Hematopoietic multipotent progenitor cell treated with erythropoietin and hydrocortisone succinate and interleukin-3 and kit ligand, for 15 days (in vitro differentiated cells): ENCODE data around the gene GMEB1.
A peak's percentile ranks its signal among the peaks of the same experiment; 100 is the strongest.

Experiments used
- DNase-seq: peaks from one replicate; pipeline ENCODE4 v3.0.0-alpha.2; 2015; ENCODE audit warnings: low spot score

GMEB1 gene

GRCh38 chr1:28751315-28752060 lies 82.9 kb downstream of the GMEB1 start:
- DNase-seq, result peak; percentile 34

DNA sequence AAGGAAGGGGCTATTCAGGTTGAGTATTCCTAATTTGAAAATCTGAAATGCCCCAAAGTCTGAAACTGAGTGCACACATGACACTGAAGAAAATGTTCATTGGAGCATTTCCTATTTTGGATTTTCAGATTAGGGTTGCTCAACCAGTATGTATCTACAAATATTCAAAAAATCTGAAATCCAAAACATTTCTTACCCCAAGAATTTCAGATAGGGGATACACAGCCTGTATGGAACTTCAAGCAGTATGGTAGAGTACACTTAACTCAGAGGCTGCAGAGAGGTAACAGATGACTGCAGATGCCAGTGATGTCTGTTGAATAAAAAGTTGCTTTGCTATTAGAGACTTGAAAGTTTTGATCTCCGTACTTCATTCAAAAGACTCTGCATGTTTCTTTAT lies 87.1 kb downstream of the GMEB1 start:
- DNase-seq, result no peak

DNA sequence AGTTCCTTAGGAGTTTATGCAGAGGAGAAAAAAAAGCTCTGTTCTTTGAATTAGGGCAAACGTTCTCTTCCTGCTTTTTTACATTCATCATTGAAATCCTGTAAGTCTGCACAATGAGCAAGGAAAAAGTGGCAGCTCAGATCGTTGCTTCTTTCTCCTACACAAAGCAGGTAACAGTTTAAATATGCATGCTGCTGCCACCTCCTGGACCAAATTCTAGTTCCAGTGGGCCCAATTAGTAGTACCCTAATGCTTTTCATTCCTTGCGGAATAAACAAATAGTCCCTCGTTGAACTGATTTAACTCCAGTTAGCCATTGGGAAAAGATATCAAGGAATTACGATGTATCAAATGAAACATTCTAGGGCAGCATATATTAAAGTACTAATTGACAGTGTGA lies 88.3 kb downstream of the GMEB1 start:
- no peak for DNase-seq

DNA sequence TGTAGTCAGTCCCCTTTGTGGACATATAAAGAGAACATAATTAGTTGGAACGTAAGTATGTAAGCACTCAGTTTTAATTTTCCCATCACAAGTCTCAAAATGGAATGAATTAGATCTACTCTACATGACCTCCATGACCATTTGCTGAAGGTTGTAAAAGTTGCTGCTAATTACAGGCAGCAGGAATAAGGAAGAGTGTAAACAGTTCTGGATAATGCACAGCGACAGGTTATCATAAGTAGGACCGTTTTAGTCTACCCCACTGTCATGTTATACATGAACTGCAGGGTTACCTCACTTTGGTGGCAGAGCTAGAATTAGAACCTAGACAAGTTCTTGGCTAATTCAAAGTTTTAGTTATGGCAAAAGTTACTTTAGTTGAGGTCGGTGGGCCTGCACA lies 89.8 kb downstream of the GMEB1 start:
- no peak for DNase-seq

- DNase-seq, result no peak
Observed at GRCh38 chr1:28759257-28759656, 90.7 kb downstream of the GMEB1 start.

DNA sequence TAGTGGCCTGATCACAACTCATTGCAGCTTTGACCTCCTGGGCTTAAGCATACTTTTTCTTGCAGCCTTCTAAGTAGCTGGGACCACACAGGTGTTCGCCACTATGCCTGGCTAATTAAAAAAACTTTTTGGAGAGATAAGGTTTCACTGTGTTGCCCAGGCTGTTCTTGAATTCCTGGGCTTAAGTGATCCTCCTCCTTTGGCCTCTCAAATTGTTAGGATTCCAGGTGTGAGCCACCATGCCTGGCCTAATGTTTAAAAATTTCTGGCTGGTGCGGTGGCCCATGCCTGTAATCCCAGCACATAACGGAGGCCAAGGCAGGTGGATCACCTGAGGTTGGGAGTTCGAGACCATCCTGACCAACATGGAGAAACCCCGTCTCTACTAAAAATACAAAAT lies 92.6 kb downstream of the GMEB1 start:
- no peak for DNase-seq

GRCh38 chr1:28766532-28767183 lies 98.1 kb downstream of the GMEB1 start:
- DNase-seq, result no peak
